ENCODE data around the gene WBP4.
"Not testable (repeated sequence)": the region's sequence is repeated elsewhere in the genome, so short reads cannot be mapped to it uniquely, and the experiment has no call there.

The WBP4 gene

GRCh38 chr13:41085961-41086585 lies 24.8 kb downstream of the WBP4 start:
- no peak overlapping the region for H3K27ac ChIP-seq
- TF ChIP-seq ZFX (IDR thresholded peaks at IDR 0.05; ENCODE audit: borderline replicate concordance) = no peak
- TF ChIP-seq, protein P1, sequence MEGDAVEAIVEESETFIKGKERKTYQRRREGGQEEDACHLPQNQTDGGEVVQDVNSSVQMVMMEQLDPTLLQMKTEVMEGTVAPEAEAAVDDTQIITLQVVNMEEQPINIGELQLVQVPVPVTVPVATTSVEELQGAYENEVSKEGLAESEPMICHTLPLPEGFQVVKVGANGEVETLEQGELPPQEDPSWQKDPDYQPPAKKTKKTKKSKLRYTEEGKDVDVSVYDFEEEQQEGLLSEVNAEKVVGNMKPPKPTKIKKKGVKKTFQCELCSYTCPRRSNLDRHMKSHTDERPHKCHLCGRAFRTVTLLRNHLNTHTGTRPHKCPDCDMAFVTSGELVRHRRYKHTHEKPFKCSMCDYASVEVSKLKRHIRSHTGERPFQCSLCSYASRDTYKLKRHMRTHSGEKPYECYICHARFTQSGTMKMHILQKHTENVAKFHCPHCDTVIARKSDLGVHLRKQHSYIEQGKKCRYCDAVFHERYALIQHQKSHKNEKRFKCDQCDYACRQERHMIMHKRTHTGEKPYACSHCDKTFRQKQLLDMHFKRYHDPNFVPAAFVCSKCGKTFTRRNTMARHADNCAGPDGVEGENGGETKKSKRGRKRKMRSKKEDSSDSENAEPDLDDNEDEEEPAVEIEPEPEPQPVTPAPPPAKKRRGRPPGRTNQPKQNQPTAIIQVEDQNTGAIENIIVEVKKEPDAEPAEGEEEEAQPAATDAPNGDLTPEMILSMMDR (IDR thresholded peaks at IDR 0.05) = no peak

DNA sequence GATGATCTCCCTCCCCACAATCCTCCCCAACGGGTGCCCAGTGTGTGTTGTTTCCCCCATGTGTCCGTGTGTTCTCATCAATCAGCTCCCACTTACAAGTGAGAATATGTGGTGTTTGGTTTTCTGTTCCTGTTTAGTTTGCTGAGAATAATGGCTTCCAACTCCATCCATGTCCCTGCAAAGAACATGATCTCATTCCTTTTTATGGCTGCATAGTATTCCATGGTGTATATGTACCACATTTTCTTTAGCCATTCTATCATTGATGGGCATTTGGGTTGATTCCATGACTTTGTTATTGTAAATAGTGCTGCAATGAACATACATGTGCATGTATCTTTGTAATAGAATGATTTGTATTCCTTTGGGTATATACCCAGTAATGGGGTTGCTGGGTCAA lies 34.4 kb downstream of the WBP4 start:
- H3K27ac ChIP-seq = not testable (repeated sequence)

DNA sequence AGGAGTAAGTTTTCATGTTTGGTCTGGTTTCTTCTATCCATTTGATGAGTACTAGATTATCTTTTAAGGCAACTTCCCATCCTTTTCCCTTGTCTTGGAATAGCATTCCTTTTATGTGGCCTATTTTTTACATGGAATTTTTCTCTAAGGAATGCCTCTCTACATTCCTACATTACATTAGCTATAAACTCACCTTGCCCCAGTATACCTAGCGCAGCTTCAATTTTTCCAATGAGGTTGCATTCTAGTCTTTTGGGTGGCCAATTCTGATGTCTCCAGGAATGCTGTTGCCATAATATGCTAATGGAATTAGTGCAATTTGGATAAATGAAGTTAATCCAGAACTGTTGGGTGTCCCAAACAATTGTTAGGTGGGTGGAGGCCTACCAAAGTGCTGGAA lies 37.5 kb downstream of the WBP4 start:
- H3K27ac ChIP-seq = no peak overlapping the region
- TF ChIP-seq ZFX (IDR thresholded peaks at IDR 0.05; ENCODE audit: borderline replicate concordance) = no peak
- TF ChIP-seq, protein P1 (IDR thresholded peaks at IDR 0.05) = no peak

DNA sequence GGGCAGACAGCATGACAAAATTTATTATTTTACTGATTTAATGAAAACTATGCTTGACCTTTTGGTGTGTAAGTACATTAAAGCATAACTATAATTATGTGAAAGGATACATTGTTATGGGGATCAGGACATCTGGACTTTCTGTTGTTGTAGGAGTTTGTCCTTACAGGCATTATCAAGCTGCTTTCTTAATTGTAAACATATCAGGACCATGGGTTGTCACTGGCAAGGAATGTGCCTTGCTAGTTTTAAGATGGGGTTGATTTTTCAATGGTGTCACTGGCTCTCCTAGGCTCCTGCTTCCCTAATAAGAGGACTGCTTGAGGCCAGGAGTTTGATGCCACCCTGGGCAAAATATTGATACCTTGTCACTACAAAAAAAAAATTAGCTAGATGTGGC lies 38.7 kb downstream of the WBP4 start:
- no peak overlapping the region for H3K27ac ChIP-seq
- TF ChIP-seq, protein P1 (IDR thresholded peaks at IDR 0.05) = no peak
- no peak for TF ChIP-seq ZFX (IDR thresholded peaks at IDR 0.05; ENCODE audit: borderline replicate concordance)

DNA sequence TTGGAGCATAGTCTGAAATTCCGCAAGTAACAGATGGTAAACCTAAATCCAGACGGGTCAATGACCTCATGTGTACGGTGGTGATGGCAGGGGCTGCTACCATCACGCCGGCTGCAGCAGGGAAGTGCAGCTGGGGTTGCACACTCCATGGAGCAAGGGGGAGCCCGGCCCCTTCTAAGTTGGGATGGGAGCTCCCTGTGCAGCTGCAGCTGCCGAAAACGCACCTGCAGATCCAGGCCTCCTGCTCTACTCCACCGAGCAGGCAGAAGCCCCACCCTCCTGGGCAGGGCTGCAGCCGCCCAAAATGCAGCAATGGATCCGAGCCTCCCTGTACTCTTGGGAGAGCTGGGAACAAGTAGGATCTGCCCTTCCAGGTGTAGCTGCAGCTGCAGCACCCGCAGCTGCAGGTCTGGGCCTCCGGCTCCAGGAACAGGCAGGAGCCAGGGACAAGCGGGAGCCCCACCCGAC lies 45.8 kb downstream of the WBP4 start:
- TF ChIP-seq, protein P1 (IDR thresholded peaks at IDR 0.05) = no peak
- no peak for TF ChIP-seq ZFX (IDR thresholded peaks at IDR 0.05; ENCODE audit: borderline replicate concordance)
- H3K27ac ChIP-seq = no peak overlapping the region

GRCh38 chr13:41107584-41108014 lies 46.3 kb downstream of the WBP4 start:
- H3K27ac ChIP-seq = no peak overlapping the region
- TF ChIP-seq, protein P1 (IDR thresholded peaks at IDR 0.05) = no peak
- TF ChIP-seq ZFX (IDR thresholded peaks at IDR 0.05; ENCODE audit: borderline replicate concordance) = no peak

- TF ChIP-seq ZFX (IDR thresholded peaks at IDR 0.05; ENCODE audit: borderline replicate concordance) = no peak
- TF ChIP-seq, protein P1 (IDR thresholded peaks at IDR 0.05) = no peak
Measured at GRCh38 chr13:41111454-41111853, 50.1 kb downstream of the WBP4 start.

GRCh38 chr13:41117869-41118268 lies 56.6 kb downstream of the WBP4 start:
- TF ChIP-seq, protein P1 (IDR thresholded peaks at IDR 0.05) = no peak
- TF ChIP-seq ZFX (IDR thresholded peaks at IDR 0.05; ENCODE audit: borderline replicate concordance) = no peak
- H3K27ac ChIP-seq = no peak overlapping the region

More at GRCh38 chr13:41111454-41111853, 50.1 kb downstream of the WBP4 start:
- no peak overlapping the region for H3K27ac ChIP-seq

Data from 22Rv1 (cell line).